ENCODE measurements around the gene AP5Z1. TPM values are rescaled to one million over a fixed set of nuclear protein-coding genes. Genes with fewer than 3 reads are reported as not detected.

Gene AP5Z1
- total RNA-seq, 1 experiment from 2014 or later: 26.5 TPM

- peaks cover 70% of the 10 kb centered on the region for H3K36me3 Mint-ChIP-seq (ENCODE audit: insufficient read depth, unreplicated experiment)
- H3K4me3 Mint-ChIP-seq (ENCODE audit: unreplicated experiment): peak overlapping the region; percentile 73
- H3K27ac Mint-ChIP-seq (ENCODE audit: low read depth, unreplicated experiment): peak overlapping the region; percentile 97
- intact Hi-C loops (cut with micrococcal nuclease): loop anchor here (1.0 to 2.0 kb wide), 4 partner anchors 31 to 113 kb away; no protein-coding TSS in a partner anchor
- BruUV-seq (replicated peaks): TSS peak; percentile 89
- ChIA-PET POLR2A (interaction anchor here (0.7 to 5.3 kb wide), 19 partner anchors 9 to 679 kb away, joined by 3 to 46 read pairs (median 4); partner anchors contain the start of genes AP5Z1 and FOXK1), CTCF (interaction anchor here (0.6 to 0.7 kb wide), 2 partner anchors 9 to 340 kb away, joined by 3 read pairs; no protein-coding TSS in a partner anchor)
- DNase-seq (ENCODE audit: unreplicated experiment): peak; percentile 62
- TF ChIP-seq, protein P1, sequence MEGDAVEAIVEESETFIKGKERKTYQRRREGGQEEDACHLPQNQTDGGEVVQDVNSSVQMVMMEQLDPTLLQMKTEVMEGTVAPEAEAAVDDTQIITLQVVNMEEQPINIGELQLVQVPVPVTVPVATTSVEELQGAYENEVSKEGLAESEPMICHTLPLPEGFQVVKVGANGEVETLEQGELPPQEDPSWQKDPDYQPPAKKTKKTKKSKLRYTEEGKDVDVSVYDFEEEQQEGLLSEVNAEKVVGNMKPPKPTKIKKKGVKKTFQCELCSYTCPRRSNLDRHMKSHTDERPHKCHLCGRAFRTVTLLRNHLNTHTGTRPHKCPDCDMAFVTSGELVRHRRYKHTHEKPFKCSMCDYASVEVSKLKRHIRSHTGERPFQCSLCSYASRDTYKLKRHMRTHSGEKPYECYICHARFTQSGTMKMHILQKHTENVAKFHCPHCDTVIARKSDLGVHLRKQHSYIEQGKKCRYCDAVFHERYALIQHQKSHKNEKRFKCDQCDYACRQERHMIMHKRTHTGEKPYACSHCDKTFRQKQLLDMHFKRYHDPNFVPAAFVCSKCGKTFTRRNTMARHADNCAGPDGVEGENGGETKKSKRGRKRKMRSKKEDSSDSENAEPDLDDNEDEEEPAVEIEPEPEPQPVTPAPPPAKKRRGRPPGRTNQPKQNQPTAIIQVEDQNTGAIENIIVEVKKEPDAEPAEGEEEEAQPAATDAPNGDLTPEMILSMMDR (IDR thresholded peaks at IDR 0.05; ENCODE audit: unreplicated experiment): no peak
- H3K4me1 Mint-ChIP-seq (ENCODE audit: insufficient read depth, unreplicated experiment): peaks cover 4% of the 10 kb centered on the region
- H3K27me3 Mint-ChIP-seq (ENCODE audit: insufficient read depth, unreplicated experiment): no peaks in the 10 kb centered on the region
- H3K9me3 Mint-ChIP-seq (ENCODE audit: unreplicated experiment): no peaks in the 10 kb centered on the region
Measured at GRCh38 chr7:4745971-4746919, 29.2 kb upstream of the AP5Z1 start.

- no TSS peak for BruUV-seq (replicated peaks)
- H3K27me3 Mint-ChIP-seq (ENCODE audit: insufficient read depth, unreplicated experiment): no peaks in the 10 kb centered on the region
- POLR2A ChIA-PET: interaction anchor here (0.6 to 5.3 kb wide), 9 partner anchors 12 to 330 kb away, joined by 3 to 46 read pairs (median 4); partner anchors contain the start of genes AP5Z1 and FOXK1
- CTCF ChIA-PET: interaction anchor here (0.6 kb wide), 3 partner anchors 104 to 339 kb away, joined by 3 read pairs; no protein-coding TSS in a partner anchor
- H3K4me3 Mint-ChIP-seq (ENCODE audit: unreplicated experiment): no peak overlapping the region
- intact Hi-C loops (cut with micrococcal nuclease): no loop called here
- DNase-seq (ENCODE audit: unreplicated experiment): no peak
- peak overlapping the region; percentile 73 for H3K27ac Mint-ChIP-seq (ENCODE audit: low read depth, unreplicated experiment)
- no peaks in the 10 kb centered on the region for H3K9me3 Mint-ChIP-seq (ENCODE audit: unreplicated experiment)
- TF ChIP-seq, protein P1 (IDR thresholded peaks at IDR 0.05; ENCODE audit: unreplicated experiment): no peak
- H3K36me3 Mint-ChIP-seq (ENCODE audit: insufficient read depth, unreplicated experiment): peaks cover 65% of the 10 kb centered on the region
- peaks cover 4% of the 10 kb centered on the region for H3K4me1 Mint-ChIP-seq (ENCODE audit: insufficient read depth, unreplicated experiment)
Measured at GRCh38 chr7:4747013-4747412, 28.4 kb upstream of the AP5Z1 start.

DNA sequence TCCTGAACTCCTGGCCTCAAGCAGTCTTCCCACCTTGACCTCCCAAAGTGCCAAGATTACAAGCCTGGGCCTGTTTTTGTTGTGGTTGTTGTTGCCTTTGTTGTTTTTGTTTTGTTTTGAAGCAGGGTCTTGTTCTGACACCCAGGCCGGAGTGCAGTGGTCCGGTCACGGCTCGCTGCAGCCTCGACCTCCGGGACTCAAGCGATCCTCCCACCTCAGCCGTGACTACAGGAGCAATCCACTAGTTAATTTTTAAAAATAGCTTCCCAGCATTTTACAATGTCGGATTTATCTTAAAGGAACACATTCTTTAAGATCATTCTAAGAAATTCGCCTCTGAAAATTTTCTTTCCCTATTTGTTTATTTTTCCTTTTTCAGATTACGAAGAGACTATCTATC lies 27.7 kb upstream of the AP5Z1 start:
- H3K27ac Mint-ChIP-seq (ENCODE audit: low read depth, unreplicated experiment): peak overlapping the region; percentile 73
- H3K27me3 Mint-ChIP-seq (ENCODE audit: insufficient read depth, unreplicated experiment): no peaks in the 10 kb centered on the region
- BruUV-seq (replicated peaks): no TSS peak
- H3K4me3 Mint-ChIP-seq (ENCODE audit: unreplicated experiment): no peak overlapping the region
- DNase-seq (ENCODE audit: unreplicated experiment): no peak
- peaks cover 62% of the 10 kb centered on the region for H3K36me3 Mint-ChIP-seq (ENCODE audit: insufficient read depth, unreplicated experiment)
- TF ChIP-seq, protein P1 (IDR thresholded peaks at IDR 0.05; ENCODE audit: unreplicated experiment): no peak
- H3K4me1 Mint-ChIP-seq (ENCODE audit: insufficient read depth, unreplicated experiment): peaks cover 4% of the 10 kb centered on the region
- ChIA-PET POLR2A (interaction anchor here (0.6 to 4.6 kb wide), 6 partner anchors 12 to 130 kb away, joined by 3 to 45 read pairs (median 4); partner anchors contain the start of gene AP5Z1), CTCF (interaction anchor here (0.6 kb wide), 2 partner anchors 103 to 106 kb away, joined by 3 read pairs; no protein-coding TSS in a partner anchor)
- intact Hi-C loops (cut with micrococcal nuclease): no loop called here
- H3K9me3 Mint-ChIP-seq (ENCODE audit: unreplicated experiment): no peaks in the 10 kb centered on the region

DNA sequence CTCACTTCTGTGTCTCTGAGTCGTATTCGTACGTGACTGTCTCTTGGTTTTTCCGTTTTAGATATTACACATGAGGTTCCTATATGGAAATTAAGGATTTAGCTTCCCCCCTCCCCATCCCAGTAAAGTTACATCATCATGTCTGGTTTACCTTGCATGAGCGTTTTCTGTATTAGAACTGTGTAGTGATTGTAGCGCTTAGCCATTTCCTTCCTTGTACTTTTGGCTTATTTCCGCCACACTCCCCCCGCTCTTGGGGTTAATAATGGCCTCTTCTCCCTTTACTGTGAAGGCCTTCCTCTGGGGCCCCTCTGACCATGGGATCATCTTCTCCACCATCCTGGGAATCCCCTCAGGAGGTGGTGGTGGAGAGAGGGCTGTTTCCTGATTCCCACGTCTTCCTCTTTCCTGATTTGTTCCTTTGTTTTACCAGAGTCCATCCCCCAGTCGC lies 27.2 kb upstream of the AP5Z1 start:
- no TSS peak for BruUV-seq (replicated peaks)
- Mint-ChIP-seq H3K9me3 (ENCODE audit: unreplicated experiment) (no peaks in the 10 kb centered on the region), H3K4me1 (ENCODE audit: insufficient read depth, unreplicated experiment) (peaks cover 4% of the 10 kb centered on the region), H3K36me3 (ENCODE audit: insufficient read depth, unreplicated experiment) (peaks cover 60% of the 10 kb centered on the region), H3K27me3 (ENCODE audit: insufficient read depth, unreplicated experiment) (no peaks in the 10 kb centered on the region), H3K4me3 (ENCODE audit: unreplicated experiment) (no peak overlapping the region), H3K27ac (ENCODE audit: low read depth, unreplicated experiment) (peak overlapping the region; percentile 73)
- POLR2A ChIA-PET: interaction anchor here (0.6 to 4.0 kb wide), 3 partner anchors 28 to 131 kb away, joined by 3 to 44 read pairs (median 3); partner anchors contain the start of gene AP5Z1
- no peak for DNase-seq (ENCODE audit: unreplicated experiment)
- intact Hi-C loops (cut with micrococcal nuclease): no loop called here
- CTCF ChIA-PET: no interaction called here
- TF ChIP-seq, protein P1 (IDR thresholded peaks at IDR 0.05; ENCODE audit: unreplicated experiment): no peak

Measured in MCF 10A (cell line).